ENCODE data around the gene LBHD1. TPM values are rescaled to one million over a fixed set of nuclear protein-coding genes. Genes with fewer than 3 reads are reported as not detected.

Gene LBHD1
- total and polyA plus RNA-seq, 2 of the 13 experiments (the other 11 are each of a cell fraction or from before 2014, with no cell fraction given): 3.2 to 3.7 TPM

DNA sequence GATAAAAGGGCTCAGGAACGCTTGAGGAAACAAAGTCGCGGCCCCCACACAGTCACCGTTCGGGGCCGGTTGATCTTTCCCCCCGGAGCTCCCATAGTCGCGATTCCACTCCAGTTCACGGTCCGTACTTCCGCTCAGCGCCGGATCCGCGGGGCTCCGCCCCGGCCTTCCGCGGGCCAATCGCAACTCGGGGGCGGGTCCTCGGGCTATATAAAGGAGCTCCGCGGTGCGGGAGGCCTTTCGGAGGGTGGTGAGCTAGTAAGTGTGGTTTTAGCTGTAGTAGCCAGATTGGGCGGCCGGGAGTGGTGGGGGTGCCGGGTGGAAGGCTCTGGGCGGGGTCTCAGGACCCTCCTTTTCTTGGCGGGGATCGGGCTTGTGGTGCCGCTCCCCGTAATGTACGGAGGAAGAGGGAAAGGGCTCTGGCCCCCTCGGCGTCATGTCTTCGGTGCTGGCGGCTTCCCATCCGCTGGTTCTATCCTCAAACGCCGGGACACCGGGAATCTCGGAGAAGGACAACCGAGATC, 6.9 kb downstream of the LBHD1 start, which contains the start of the genes C11orf98 and CSKMT (continued):
- TF ChIP-seq, protein P1, sequence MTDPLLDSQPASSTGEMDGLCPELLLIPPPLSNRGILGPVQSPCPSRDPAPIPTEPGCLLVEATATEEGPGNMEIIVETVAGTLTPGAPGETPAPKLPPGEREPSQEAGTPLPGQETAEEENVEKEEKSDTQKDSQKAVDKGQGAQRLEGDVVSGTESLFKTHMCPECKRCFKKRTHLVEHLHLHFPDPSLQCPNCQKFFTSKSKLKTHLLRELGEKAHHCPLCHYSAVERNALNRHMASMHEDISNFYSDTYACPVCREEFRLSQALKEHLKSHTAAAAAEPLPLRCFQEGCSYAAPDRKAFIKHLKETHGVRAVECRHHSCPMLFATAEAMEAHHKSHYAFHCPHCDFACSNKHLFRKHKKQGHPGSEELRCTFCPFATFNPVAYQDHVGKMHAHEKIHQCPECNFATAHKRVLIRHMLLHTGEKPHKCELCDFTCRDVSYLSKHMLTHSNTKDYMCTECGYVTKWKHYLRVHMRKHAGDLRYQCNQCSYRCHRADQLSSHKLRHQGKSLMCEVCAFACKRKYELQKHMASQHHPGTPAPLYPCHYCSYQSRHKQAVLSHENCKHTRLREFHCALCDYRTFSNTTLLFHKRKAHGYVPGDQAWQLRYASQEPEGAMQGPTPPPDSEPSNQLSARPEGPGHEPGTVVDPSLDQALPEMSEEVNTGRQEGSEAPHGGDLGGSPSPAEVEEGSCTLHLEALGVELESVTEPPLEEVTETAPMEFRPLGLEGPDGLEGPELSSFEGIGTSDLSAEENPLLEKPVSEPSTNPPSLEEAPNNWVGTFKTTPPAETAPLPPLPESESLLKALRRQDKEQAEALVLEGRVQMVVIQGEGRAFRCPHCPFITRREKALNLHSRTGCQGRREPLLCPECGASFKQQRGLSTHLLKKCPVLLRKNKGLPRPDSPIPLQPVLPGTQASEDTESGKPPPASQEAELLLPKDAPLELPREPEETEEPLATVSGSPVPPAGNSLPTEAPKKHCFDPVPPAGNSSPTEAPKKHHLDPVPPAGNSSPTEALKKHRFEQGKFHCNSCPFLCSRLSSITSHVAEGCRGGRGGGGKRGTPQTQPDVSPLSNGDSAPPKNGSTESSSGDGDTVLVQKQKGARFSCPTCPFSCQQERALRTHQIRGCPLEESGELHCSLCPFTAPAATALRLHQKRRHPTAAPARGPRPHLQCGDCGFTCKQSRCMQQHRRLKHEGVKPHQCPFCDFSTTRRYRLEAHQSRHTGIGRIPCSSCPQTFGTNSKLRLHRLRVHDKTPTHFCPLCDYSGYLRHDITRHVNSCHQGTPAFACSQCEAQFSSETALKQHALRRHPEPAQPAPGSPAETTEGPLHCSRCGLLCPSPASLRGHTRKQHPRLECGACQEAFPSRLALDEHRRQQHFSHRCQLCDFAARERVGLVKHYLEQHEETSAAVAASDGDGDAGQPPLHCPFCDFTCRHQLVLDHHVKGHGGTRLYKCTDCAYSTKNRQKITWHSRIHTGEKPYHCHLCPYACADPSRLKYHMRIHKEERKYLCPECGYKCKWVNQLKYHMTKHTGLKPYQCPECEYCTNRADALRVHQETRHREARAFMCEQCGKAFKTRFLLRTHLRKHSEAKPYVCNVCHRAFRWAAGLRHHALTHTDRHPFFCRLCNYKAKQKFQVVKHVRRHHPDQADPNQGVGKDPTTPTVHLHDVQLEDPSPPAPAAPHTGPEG (CRISPR knock-in tag; IDR thresholded peaks at IDR 0.05): peak; percentile 89
- TF ChIP-seq HNRNPLL (IDR thresholded peaks at IDR 0.05; ENCODE audit: low read depth, low read length, poor library complexity, severe bottlenecking) (peak; percentile 84), ARHGAP35 (CRISPR knock-in tag; IDR thresholded peaks at IDR 0.05; ENCODE audit: borderline replicate concordance) (peak; percentile 24; the same call in 1 of the 2 replicates), GZF1 (CRISPR knock-in tag; IDR thresholded peaks at IDR 0.05) (no peak; the same call in 1 of the 2 replicates), ZNF235 (CRISPR knock-in tag; IDR thresholded peaks at IDR 0.05; ENCODE audit: borderline replicate concordance) (peak; percentile 84; the same call in 1 of the 2 replicates), ZNF577 (CRISPR knock-in tag; IDR thresholded peaks at IDR 0.05; ENCODE audit: borderline replicate concordance, low read depth) (no peak), ZNF331 (CRISPR knock-in tag; IDR thresholded peaks at IDR 0.05) (peak; percentile 73; the same call in 1 of the 2 replicates), BHLHE40 (IDR thresholded peaks at IDR 0.05; ENCODE audit: low read length) (no peak), NFKB2 (CRISPR knock-in tag; IDR thresholded peaks at IDR 0.05; ENCODE audit: borderline replicate concordance) (peak; percentile 64; the same call in 1 of the 2 replicates), ZNF75D (CRISPR knock-in tag; IDR thresholded peaks at IDR 0.05; ENCODE audit: borderline replicate concordance) (peak; percentile 85; the same call in 1 of the 2 replicates), RCOR2 (CRISPR knock-in tag; IDR thresholded peaks at IDR 0.05) (no peak), GTF3A (CRISPR knock-in tag; conservative IDR thresholded peaks at IDR 0.05) (0 out of 2 replicates have a peak, but pooled peaks have one; percentile 87), FOXP1 (IDR thresholded peaks at IDR 0.05) (no peak), FOXP1 (CRISPR knock-in tag; IDR thresholded peaks at IDR 0.05) (no peak), SATB2 (CRISPR knock-in tag; IDR thresholded peaks at IDR 0.05) (peak; percentile 66; the same call in 1 of the 2 replicates), GFI1 (CRISPR knock-in tag; IDR thresholded peaks at IDR 0.05; ENCODE audit: borderline replicate concordance) (peak; percentile 71; the same call in 1 of the 2 replicates), SALL2 (CRISPR knock-in tag; IDR thresholded peaks at IDR 0.05) (0 out of 2 replicates have a peak, but pooled peaks have one; percentile 23), ESRRA (CRISPR knock-in tag; IDR thresholded peaks at IDR 0.05; ENCODE audit: low read depth) (peak; percentile 58), CREB1 (IDR thresholded peaks at IDR 0.05) (no peak), CREB1 (CRISPR knock-in tag; IDR thresholded peaks at IDR 0.05) (peak; percentile 52; the same call in 1 of the 2 replicates), GATAD2A (CRISPR knock-in tag; IDR thresholded peaks at IDR 0.05) (0 out of 2 replicates have a peak, but pooled peaks have one; percentile 27), MTA3 (CRISPR knock-in tag; IDR thresholded peaks at IDR 0.05) (no peak), ZNF766 (CRISPR knock-in tag; IDR thresholded peaks at IDR 0.05; ENCODE audit: borderline replicate concordance) (peak; percentile 76)
- TF ChIP-seq, protein P2, sequence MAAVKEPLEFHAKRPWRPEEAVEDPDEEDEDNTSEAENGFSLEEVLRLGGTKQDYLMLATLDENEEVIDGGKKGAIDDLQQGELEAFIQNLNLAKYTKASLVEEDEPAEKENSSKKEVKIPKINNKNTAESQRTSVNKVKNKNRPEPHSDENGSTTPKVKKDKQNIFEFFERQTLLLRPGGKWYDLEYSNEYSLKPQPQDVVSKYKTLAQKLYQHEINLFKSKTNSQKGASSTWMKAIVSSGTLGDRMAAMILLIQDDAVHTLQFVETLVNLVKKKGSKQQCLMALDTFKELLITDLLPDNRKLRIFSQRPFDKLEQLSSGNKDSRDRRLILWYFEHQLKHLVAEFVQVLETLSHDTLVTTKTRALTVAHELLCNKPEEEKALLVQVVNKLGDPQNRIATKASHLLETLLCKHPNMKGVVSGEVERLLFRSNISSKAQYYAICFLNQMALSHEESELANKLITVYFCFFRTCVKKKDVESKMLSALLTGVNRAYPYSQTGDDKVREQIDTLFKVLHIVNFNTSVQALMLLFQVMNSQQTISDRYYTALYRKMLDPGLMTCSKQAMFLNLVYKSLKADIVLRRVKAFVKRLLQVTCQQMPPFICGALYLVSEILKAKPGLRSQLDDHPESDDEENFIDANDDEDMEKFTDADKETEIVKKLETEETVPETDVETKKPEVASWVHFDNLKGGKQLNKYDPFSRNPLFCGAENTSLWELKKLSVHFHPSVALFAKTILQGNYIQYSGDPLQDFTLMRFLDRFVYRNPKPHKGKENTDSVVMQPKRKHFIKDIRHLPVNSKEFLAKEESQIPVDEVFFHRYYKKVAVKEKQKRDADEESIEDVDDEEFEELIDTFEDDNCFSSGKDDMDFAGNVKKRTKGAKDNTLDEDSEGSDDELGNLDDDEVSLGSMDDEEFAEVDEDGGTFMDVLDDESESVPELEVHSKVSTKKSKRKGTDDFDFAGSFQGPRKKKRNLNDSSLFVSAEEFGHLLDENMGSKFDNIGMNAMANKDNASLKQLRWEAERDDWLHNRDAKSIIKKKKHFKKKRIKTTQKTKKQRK (IDR thresholded peaks at IDR 0.05; ENCODE audit: low read length): no peak

Data from HepG2 (cell line).